ENCODE data around the gene PLOD1.

- TF ChIP-seq CTBP1 (IDR thresholded peaks at IDR 0.05; ENCODE audit: borderline replicate concordance) (no peak), SP1 (IDR thresholded peaks at IDR 0.05) (no peak), FOXK2 (IDR thresholded peaks at IDR 0.05) (no peak), FOXM1 (IDR thresholded peaks at IDR 0.05; ENCODE audit: borderline replicate concordance) (no peak), TARDBP (IDR thresholded peaks at IDR 0.05) (no peak), ELF4 (IDR thresholded peaks at IDR 0.05) (no peak), BHLHE40 (IDR thresholded peaks at IDR 0.05; ENCODE audit: borderline replicate concordance) (no peak), ZNF384 (IDR thresholded peaks at IDR 0.05) (no peak), NFRKB (IDR thresholded peaks at IDR 0.05) (no peak), LEF1 (IDR thresholded peaks at IDR 0.05; ENCODE audit: borderline replicate concordance) (no peak)
Measured at GRCh38 chr1:12009318-12009947, 74.9 kb downstream of the PLOD1 start.
